HAP-1 (cell line): ENCODE measurements around the gene BTBD1.

Source experiments
- DNase-seq, 2 experiments: peaks; one replicate each; pipeline ENCODE4 v3.0.0-alpha.2; 2016 to 2020; ENCODE audit warnings: low spot score in 2 of 2
- H3K27me3 ChIP-seq: fragments of 250-450 bp; sonication (Bioruptor Pico); 2 replicates; pipeline ENCODE4 v1.5.1; 2020; ENCODE audit warnings: low read depth, mild to moderate bottlenecking, moderate library complexity
- H3K36me3 ChIP-seq: fragments of 250-450 bp; sonication (Bioruptor Pico); replicated peaks from 2 replicates; pipeline ENCODE4 v1.5.1; 2020; ENCODE audit warnings: mild to moderate bottlenecking
- H3K4me1 ChIP-seq: fragments of 250-450 bp; sonication (Bioruptor Pico); 2 replicates; pipeline ENCODE4 v1.5.1; 2020; ENCODE audit warnings: mild to moderate bottlenecking
- H3K4me3 ChIP-seq: fragments of 250-450 bp; sonication (Bioruptor Pico); 2 replicates; pipeline ENCODE4 v1.5.1; 2020; ENCODE audit warnings: mild to moderate bottlenecking, moderate library complexity
- H3K9me3 ChIP-seq: fragments of 250-450 bp; sonication (Bioruptor Pico); 2 replicates; pipeline ENCODE4 v1.5.1; 2020; ENCODE audit warnings: mild to moderate bottlenecking, moderate library complexity
- in situ Hi-C: fragments of 300-500 bp; cut with MboI; formaldehyde crosslinking; loops from 3 replicates; pipeline ENCODE4 v1.14.3; 2020; ENCODE audit warnings: low sequenced_read_pairs, inconsistent platforms, mixed read lengths

The BTBD1 gene

GRCh38 chr15:83066734-83067637 lies at the start of gene BTBD1:
Gene BTBD1, minus strand, starts transcription at chr15:83067252. Its CDS starts 101 bp downstream, at chr15:83067151.
- in situ Hi-C loops = no loop called here

GRCh38 chr15:83115831-83116565 lies 48.9 kb upstream of the BTBD1 start:
- Histone ChIP-seq H3K4me3 (no peak overlapping the region), H3K27me3 (no peaks in the 10 kb centered on the region), H3K4me1 (no peaks in the 10 kb centered on the region), H3K36me3 (no peaks in the 10 kb centered on the region), H3K9me3 (no peaks in the 10 kb centered on the region)
- in situ Hi-C loops = no loop called here
- no peak for DNase-seq

More at GRCh38 chr15:83066734-83067637, at the start of gene BTBD1:
- peak within 1 kb of the TSS; percentile 60 for H3K4me3 ChIP-seq
- H3K36me3 ChIP-seq = peaks cover under 1% of the 10 kb centered on the region; the same call in 1 of the 2 replicates
- peaks cover 36% of the 10 kb centered on the region for H3K4me1 ChIP-seq
- H3K27me3 ChIP-seq = no peaks in the 10 kb centered on the region
- H3K9me3 ChIP-seq = no peaks in the 10 kb centered on the region; the same call in 1 of the 2 replicates
- DNase-seq = peak; percentile 99

DNA sequence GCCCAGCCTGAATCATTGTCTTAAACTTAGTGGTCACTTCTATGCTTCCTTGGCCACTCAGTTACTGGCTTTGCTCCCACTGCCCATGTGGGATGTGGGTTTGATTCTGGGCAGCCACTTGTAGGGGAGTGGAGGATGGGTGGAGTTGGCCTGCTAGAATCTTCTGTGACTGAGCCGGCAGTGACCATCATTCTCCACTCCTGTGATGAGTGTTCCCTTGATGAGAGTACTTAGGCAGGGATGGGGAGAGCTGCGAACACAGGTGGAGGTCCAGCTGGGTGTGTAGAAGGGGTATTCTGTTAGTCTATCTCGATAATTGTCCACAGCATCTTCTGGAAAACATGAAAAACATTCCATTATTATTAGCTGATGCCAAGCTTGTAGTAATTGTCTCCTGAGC lies 48.4 kb upstream of the BTBD1 start:
- Histone ChIP-seq H3K36me3 (no peaks in the 10 kb centered on the region), H3K4me3 (no peak overlapping the region), H3K27me3 (no peaks in the 10 kb centered on the region), H3K4me1 (no peaks in the 10 kb centered on the region), H3K9me3 (no peaks in the 10 kb centered on the region)
- in situ Hi-C loops = no loop called here
- DNase-seq = no peak

- no peak overlapping the region for H3K4me3 ChIP-seq
- in situ Hi-C loops = no loop called here
- H3K4me1 ChIP-seq = no peaks in the 10 kb centered on the region
- no peaks in the 10 kb centered on the region for H3K27me3 ChIP-seq
- no peak for DNase-seq
- no peaks in the 10 kb centered on the region for H3K36me3 ChIP-seq
- H3K9me3 ChIP-seq = no peaks in the 10 kb centered on the region
Observed at GRCh38 chr15:83114856-83115255, 47.8 kb upstream of the BTBD1 start.

DNA sequence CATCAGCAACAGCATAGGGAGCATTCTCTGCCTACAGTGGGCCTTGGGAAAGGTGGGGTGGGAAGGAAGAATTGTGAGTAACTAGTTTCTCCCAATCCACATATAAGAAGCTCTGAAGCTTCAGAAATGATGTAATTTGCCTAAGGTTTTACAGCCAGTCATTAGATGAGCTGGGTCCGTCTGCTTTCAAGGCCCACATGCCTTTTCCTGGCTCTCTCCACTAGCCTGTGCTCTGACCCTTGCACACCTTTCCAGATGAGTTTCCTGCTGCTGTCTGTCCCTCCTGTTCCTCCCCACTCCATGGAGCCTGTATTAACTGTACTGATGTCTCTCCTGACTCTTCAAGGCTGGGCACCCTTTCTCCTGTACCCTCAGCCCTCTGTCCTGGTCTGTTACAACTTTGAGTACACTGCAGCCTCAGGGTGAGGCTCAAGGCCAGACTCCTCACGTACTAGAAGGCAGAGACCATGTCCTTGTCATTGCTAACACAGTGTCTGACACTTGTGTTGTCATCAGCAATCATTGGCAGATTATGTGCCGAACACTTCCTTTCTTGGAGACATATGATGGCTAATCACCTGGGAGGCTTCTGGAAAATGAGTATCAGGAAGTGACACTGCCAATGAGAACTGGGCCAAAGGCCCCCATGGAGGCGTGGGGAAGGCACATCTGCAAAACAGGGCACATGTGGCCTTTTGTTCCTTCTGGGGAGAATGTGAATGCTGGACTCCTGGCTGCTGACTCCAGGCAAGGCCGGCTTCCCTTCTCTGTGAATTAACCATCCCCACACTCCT lies 47.0 kb upstream of the BTBD1 start:
- H3K9me3 ChIP-seq = no peaks in the 10 kb centered on the region
- H3K4me3 ChIP-seq = no peak overlapping the region
- H3K36me3 ChIP-seq = no peaks in the 10 kb centered on the region
- in situ Hi-C loops = no loop called here
- H3K27me3 ChIP-seq = no peaks in the 10 kb centered on the region
- no peaks in the 10 kb centered on the region for H3K4me1 ChIP-seq
- DNase-seq = no peak

- peaks cover 4% of the 10 kb centered on the region; the same call in 1 of the 2 replicates for H3K4me1 ChIP-seq
- DNase-seq = no peak
- in situ Hi-C loops = no loop called here
- no peaks in the 10 kb centered on the region for H3K9me3 ChIP-seq
- no peaks in the 10 kb centered on the region for H3K27me3 ChIP-seq
- H3K36me3 ChIP-seq = no peaks in the 10 kb centered on the region
- no peak overlapping the region for H3K4me3 ChIP-seq
Observed at GRCh38 chr15:83112956-83113299, 45.9 kb upstream of the BTBD1 start.

DNA sequence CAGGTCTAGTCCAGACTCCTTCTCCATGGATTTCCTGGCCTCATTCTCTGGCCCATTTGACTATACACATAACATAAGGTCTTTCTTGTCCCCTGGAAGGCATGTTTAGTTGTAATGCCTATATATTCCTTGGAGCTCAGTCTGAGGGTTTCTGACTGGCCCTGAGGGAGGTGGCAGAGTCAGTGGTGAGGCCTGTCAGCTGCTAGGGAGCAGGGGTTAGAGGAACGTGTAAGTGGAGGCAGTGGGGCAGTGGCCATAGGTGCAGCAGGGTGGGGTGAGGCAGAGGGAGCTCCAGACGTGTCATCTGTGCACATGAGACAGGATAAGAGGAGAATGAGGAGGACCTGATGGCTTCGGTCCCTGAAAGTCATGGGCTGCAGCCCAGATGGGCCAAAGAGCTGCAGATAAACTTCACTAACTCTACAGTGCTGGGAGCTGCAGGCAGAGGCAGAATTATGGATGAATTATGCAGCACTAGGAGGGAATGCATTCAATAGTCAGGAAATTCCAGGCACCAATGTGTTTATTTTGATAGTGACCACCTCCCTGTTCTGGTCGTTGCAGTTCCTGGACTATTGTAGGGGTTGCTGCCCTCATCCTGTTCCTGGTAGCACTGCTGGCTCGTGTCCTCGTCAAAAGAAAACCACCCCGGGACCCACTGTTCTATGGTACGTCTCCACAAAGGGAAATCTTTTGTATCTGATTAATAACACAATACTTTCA lies 45.3 kb upstream of the BTBD1 start:
- Histone ChIP-seq H3K36me3 (no peaks in the 10 kb centered on the region), H3K4me3 (no peak overlapping the region), H3K4me1 (peaks cover 7% of the 10 kb centered on the region; the same call in 1 of the 2 replicates), H3K27me3 (0 out of 2 replicates have a peak, but pooled peaks cover 3% of the 10 kb centered on the region), H3K9me3 (no peaks in the 10 kb centered on the region)
- no peak for DNase-seq
- in situ Hi-C loops = no loop called here

GRCh38 chr15:83111149-83111548 lies 44.1 kb upstream of the BTBD1 start:
- no peak for DNase-seq
- 0 out of 2 replicates have a peak, but pooled peaks cover 3% of the 10 kb centered on the region for H3K27me3 ChIP-seq
- H3K4me3 ChIP-seq = no peak overlapping the region
- H3K36me3 ChIP-seq = no peaks in the 10 kb centered on the region
- no peaks in the 10 kb centered on the region for H3K9me3 ChIP-seq
- peaks cover 13% of the 10 kb centered on the region for H3K4me1 ChIP-seq
- in situ Hi-C loops = no loop called here

DNA sequence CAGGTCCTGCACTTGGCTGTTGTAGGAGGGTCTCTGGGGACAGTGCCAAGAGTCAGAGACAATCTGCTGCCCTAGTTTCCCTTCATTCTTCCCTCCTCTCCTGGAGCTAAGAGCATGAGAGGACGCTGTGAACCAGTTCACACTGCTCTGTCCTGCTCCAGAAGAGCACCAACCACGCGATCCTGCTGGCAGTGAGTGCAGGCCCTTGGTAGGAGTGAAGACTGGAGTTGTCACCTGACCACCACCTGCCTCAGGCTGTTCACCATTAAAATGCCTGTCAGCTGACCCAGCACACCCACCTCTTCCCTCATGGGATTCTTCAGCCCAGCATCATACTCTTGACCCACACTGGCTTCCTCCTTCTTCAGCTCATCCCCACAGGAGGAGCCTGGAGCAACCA lies 43.3 kb upstream of the BTBD1 start:
- peaks cover 13% of the 10 kb centered on the region for H3K4me1 ChIP-seq
- H3K9me3 ChIP-seq = no peaks in the 10 kb centered on the region
- no peaks in the 10 kb centered on the region for H3K36me3 ChIP-seq
- H3K4me3 ChIP-seq = no peak overlapping the region
- in situ Hi-C loops = no loop called here
- 0 out of 2 replicates have a peak, but pooled peaks cover 3% of the 10 kb centered on the region for H3K27me3 ChIP-seq
- no peak for DNase-seq

GRCh38 chr15:83109532-83109931 lies 42.5 kb upstream of the BTBD1 start:
- Histone ChIP-seq H3K27me3 (0 out of 2 replicates have a peak, but pooled peaks cover 3% of the 10 kb centered on the region), H3K36me3 (no peaks in the 10 kb centered on the region), H3K4me1 (peaks cover 13% of the 10 kb centered on the region), H3K4me3 (no peak overlapping the region), H3K9me3 (no peaks in the 10 kb centered on the region)
- in situ Hi-C loops = no loop called here
- no peak for DNase-seq

GRCh38 chr15:83108266-83109219 lies 41.5 kb upstream of the BTBD1 start:
- H3K27me3 ChIP-seq = 0 out of 2 replicates have a peak, but pooled peaks cover 3% of the 10 kb centered on the region
- DNase-seq = peak in 1 of 2 experiments; percentile 33
- in situ Hi-C loops = no loop called here

DNA sequence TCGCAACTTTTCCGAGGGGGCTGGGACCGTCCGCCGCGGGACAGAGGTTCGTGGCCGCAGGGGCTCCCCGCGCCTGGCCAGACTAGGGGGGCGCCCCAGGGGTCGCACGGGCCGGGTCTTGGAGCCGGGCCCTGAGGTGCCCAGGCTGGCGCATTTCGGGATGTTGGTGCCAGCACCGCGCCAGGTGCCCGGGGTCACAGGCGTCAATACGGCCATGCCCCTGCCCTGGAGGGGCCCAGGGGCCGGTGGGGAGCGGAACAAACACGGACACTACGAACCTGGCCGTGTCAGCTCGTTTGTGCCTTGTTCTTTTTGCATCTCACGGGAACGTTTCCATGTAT lies 40.8 kb upstream of the BTBD1 start:
- no peaks in the 10 kb centered on the region for H3K9me3 ChIP-seq
- H3K4me3 ChIP-seq = peak overlapping the region; percentile 46
- no peaks in the 10 kb centered on the region for H3K36me3 ChIP-seq
- DNase-seq = no peak
- H3K4me1 ChIP-seq = peaks cover 13% of the 10 kb centered on the region
- in situ Hi-C loops = no loop called here
- 0 out of 2 replicates have a peak, but pooled peaks cover 3% of the 10 kb centered on the region for H3K27me3 ChIP-seq

More at GRCh38 chr15:83108266-83109219, 41.5 kb upstream of the BTBD1 start:
- Histone ChIP-seq H3K9me3 (no peaks in the 10 kb centered on the region), H3K4me3 (peak overlapping the region; percentile 46), H3K4me1 (peaks cover 13% of the 10 kb centered on the region), H3K36me3 (no peaks in the 10 kb centered on the region)
